GM19463 (cell line): ENCODE measurements around the gene SERGEF.
"Not testable (repeated sequence)": the region's sequence is repeated elsewhere in the genome, so short reads cannot be mapped to it uniquely, and the experiment has no call there.

Experiments
- ATAC-seq: cut with Tn5 transposase; IDR thresholded peaks from one replicate; pipeline ENCODE4 v1.9.1; 2021; ENCODE audit warnings: mild to moderate bottlenecking, moderate library complexity; ENCODE audit not compliant: unreplicated experiment

Gene SERGEF

GRCh38 chr11:17868398-17868797, 144.4 kb downstream of the SERGEF start:
- ATAC-seq, result not testable (repeated sequence)

- ATAC-seq, result no peak
These were observed 145.5 kb downstream of the SERGEF start for GRCh38 chr11:17867341-17867740.

GRCh38 chr11:17865765-17866428, 146.9 kb downstream of the SERGEF start:
- ATAC-seq, result no peak

- no peak for ATAC-seq
These were observed 148.3 kb downstream of the SERGEF start for GRCh38 chr11:17864478-17864941.

- no peak for ATAC-seq
These were observed 151.7 kb downstream of the SERGEF start for GRCh38 chr11:17861036-17861755.

GRCh38 chr11:17859552-17859951, 153.3 kb downstream of the SERGEF start:
- ATAC-seq, result no peak

GRCh38 chr11:17855531-17856290, 157.1 kb downstream of the SERGEF start:
- ATAC-seq, result peak; percentile 76

GRCh38 chr11:17853280-17853679, 159.6 kb downstream of the SERGEF start:
- no peak for ATAC-seq

- ATAC-seq, result no peak
These were observed 160.6 kb downstream of the SERGEF start for GRCh38 chr11:17852246-17852645.

- no peak for ATAC-seq
These were observed 161.2 kb downstream of the SERGEF start for GRCh38 chr11:17851697-17852096.

- ATAC-seq, result no peak
These were observed 162.5 kb downstream of the SERGEF start for GRCh38 chr11:17850336-17850735.

- no peak for ATAC-seq
These were observed 164.1 kb downstream of the SERGEF start for GRCh38 chr11:17848715-17849114.

- ATAC-seq, result no peak
These were observed 165.9 kb downstream of the SERGEF start for GRCh38 chr11:17846852-17847453.

GRCh38 chr11:17845431-17845881, 167.4 kb downstream of the SERGEF start:
- no peak for ATAC-seq

- ATAC-seq, result no peak
These were observed 172.7 kb downstream of the SERGEF start for GRCh38 chr11:17840101-17840548.

GRCh38 chr11:17839450-17839849, 173.4 kb downstream of the SERGEF start:
- no peak for ATAC-seq

- ATAC-seq, result no peak
These were observed 174.7 kb downstream of the SERGEF start for GRCh38 chr11:17838102-17838501.

- no peak for ATAC-seq
These were observed 181.0 kb downstream of the SERGEF start for GRCh38 chr11:17831883-17832282.

GRCh38 chr11:17831228-17831627, 181.6 kb downstream of the SERGEF start:
- no peak for ATAC-seq

- no peak for ATAC-seq
These were observed 184.5 kb downstream of the SERGEF start for GRCh38 chr11:17828311-17828751.

- ATAC-seq, result no peak
These were observed 185.8 kb downstream of the SERGEF start for GRCh38 chr11:17827006-17827405.
